GM18873 (cell line): ENCODE measurements around the gene AFG3L2.
A peak's percentile ranks its signal among the peaks of the same experiment; 100 is the strongest.
"Not testable (repeated sequence)": the region's sequence is repeated elsewhere in the genome, so short reads cannot be mapped to it uniquely, and the experiment has no call there.

Experiments
- ATAC-seq: cut with Tn5 transposase; IDR thresholded peaks from one replicate; pipeline ENCODE4 v1.9.1; 2021; ENCODE audit warnings: mild to moderate bottlenecking, moderate library complexity, moderate number of reproducible peaks; ENCODE audit not compliant: unreplicated experiment, low FRiP score

The AFG3L2 gene

GRCh38 chr18:12376754-12377555, at the start of gene AFG3L2:
AFG3L2 (minus strand) TSS chr18:12377227; CDS start chr18:12377082, 145 bp downstream.
- ATAC-seq = peak; percentile 78

- no peak for ATAC-seq
These were observed 47.2 kb upstream of the AFG3L2 start for GRCh38 chr18:12424252-12424651.

DNA sequence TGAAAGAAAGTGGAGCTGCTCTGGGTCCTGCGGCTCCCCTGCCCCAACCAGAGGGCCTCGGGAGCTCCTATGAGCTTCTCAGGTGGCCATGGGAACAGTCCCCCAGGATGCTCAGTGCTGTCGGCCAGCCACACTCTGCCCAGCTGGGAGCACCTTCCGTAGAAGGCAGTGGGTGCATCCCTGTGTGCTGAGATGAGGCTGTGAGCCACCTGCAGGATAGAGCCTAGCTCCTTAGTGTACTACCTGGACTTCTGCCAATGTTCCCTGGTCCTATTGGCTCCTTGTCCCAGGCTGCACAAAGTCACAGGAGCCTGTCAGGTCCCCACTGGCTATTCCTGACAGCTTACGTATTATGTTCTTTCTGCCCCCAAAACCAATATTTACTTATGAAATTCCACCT, 46.8 kb upstream of the AFG3L2 start:
- ATAC-seq = no peak

DNA sequence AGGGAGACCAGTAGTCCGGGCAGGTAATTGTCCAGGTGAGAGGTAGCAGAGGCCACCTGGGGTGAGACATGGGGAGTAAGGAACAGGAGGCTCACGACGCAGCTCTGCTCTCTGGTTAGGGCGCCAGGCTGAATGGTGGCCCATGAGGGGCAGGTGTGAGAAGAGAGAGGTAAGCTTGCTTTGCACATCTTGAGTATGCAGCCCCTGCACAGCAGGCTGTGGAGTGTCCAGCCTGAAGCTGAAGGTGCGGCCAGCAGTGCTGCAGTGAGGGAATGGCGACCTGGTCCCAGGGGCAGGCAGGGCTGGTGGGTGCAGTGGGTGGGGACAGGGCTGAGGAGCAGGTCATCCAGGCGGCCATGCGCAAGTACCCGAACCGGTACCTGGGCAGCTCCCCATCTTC, 46.4 kb upstream of the AFG3L2 start:
- ATAC-seq = no peak

- no peak for ATAC-seq
These were observed 45.9 kb upstream of the AFG3L2 start for GRCh38 chr18:12422936-12423335.

GRCh38 chr18:12421732-12422131, 44.7 kb upstream of the AFG3L2 start:
- ATAC-seq = no peak

DNA sequence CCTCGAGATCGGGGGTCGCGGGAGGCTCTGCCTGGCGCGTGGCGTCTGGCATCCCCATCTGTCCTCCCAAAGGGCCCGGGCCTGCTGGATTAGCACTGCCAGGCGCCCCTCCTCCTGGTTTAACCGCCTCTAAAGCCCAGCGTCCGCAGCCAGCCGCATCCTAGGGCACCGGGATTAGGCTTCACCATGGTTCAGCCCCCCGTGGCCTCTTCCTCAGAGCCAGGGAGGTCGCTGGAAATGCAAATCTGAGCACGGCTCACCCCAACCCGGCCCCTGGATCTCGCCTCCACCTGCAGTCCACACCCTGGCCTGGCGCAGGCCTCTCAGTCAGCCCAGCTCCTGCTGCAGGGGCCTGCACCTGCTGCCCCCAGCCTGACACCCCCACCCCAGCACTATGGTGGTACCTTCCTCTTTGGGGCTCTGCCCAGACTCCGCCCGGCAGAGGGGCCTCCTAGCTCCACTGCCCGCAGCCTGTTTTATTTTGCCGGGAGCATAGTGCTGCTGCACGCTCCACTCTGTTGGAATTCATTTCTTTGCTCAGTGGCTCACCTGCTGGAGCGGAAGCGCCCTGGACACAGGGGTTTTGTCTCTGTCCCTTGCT, 43.9 kb upstream of the AFG3L2 start:
- no peak for ATAC-seq

GRCh38 chr18:12417687-12418086, 40.7 kb upstream of the AFG3L2 start:
- ATAC-seq = no peak

DNA sequence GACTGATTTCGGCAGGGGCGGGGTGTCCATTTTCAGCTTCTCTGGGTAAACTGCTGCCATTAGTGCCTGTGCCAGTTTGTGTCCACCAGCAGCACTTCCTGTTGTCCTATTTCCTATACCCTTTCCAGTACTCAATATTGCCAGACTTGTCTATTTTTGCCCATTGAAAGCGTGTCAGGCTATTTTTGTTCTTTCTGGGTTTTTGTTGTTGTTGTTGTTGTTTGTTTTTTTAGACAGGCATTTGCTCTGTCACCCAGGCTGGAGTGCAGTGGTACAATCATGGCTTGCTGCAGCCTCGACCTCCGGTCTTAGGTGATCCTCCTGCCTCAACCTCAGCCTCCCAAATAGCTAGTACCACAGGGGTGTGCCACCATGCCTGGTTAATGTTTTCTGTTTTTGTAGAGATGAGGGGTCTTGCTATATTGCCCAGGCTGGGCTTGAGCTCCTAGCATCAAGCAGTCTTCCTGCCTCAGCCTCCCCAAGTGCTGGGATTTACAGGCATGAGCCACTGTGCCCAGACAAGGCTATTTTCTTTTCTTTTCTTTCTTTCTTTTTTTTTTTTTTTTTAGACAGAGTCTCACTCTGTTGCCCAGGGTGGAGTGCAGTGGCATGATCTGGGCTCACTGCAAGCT, 39.2 kb upstream of the AFG3L2 start:
- ATAC-seq = no peak

DNA sequence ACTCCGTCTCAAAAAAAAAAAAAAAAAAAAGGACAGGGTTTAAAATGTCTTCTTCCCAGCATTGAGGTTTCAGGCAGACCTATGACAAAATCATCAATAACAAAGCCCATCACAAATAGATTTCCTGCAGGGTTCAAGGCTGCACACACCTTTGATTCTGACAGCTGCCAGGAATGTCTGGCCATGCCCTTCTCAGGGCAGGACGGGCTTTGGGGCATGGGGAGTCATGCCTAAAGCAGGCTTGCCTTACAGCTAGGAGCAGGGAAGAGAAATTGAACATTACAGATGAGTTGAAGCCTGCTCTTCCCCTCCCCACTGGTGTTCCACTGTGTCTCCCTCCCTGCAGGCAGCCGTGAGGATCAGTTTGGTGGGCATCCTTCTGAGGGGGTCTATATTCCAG, 34.4 kb upstream of the AFG3L2 start:
- ATAC-seq = no peak

GRCh38 chr18:12410747-12411146, 33.7 kb upstream of the AFG3L2 start:
- ATAC-seq = not testable (repeated sequence)

DNA sequence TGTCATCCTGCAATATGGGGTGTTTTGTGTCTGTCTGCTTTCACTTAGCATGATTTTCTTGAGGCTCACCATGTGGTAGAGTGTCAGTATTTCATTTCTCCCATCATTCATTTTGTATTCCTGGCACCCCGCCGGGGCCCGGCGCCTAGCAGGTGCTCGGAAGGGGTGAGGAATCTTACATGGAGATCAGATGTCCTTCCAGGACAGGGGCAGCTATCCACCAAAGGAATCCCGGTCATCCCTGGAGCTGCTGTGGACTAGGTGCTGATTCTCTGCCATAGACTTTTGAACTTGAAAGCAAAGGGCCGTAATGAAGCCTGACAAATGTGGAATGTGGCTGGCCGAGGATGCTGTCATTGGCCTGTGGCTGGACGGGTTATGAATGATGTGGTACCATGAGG, 33.1 kb upstream of the AFG3L2 start:
- no peak for ATAC-seq

DNA sequence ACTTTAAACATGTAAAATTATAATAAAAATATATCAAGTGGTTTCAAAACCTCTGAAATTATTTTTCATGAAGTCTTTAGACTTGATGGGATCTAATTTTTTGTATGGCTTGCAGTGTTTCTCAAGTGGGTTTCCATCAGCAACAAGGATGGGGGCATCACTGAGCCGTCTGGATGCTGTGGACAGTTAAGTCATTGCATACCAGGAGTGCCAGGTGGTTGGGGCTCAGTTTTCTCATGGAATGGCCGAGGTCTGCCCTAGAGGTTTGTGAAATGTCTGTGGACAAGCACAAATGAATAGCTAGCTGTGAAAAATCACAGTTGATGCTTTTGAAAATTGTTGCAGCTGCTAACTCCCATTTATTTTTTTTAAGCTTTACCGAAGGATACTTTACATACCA, 32.4 kb upstream of the AFG3L2 start:
- ATAC-seq = no peak

DNA sequence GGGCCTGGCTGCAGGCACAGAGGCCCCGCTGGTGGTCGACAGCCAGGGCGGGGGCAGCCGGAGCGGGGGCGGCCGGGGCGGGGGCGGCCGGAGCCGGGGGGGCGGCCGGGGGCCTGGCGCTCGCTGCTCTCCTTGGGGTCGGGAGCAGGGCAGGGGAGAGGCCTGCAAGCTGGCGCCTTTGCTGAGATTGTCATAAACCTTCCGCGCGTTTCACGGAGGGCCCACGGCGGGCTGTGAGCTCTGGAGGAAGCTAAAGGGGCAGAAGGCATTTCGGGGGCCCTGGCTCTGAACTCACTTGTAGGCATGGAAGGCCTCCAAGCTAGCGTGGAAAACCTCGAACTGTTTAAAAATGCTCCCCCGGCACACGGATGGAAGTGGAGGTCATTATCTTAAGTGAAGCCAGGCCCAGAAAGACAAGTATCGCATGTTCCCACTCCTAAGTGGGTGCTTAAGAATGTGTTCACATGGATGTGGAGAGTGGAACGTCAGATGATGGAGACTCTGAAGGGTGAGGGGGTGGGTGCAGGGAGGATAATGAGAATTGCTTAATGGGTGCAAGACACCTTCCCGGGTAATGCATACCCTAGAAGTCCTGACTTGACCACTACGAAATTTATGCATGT, 31.3 kb upstream of the AFG3L2 start:
- ATAC-seq = no peak

GRCh38 chr18:12406371-12407111, 29.5 kb upstream of the AFG3L2 start:
- ATAC-seq = no peak

- no peak for ATAC-seq
These were observed 28.0 kb upstream of the AFG3L2 start for GRCh38 chr18:12405066-12405465.

DNA sequence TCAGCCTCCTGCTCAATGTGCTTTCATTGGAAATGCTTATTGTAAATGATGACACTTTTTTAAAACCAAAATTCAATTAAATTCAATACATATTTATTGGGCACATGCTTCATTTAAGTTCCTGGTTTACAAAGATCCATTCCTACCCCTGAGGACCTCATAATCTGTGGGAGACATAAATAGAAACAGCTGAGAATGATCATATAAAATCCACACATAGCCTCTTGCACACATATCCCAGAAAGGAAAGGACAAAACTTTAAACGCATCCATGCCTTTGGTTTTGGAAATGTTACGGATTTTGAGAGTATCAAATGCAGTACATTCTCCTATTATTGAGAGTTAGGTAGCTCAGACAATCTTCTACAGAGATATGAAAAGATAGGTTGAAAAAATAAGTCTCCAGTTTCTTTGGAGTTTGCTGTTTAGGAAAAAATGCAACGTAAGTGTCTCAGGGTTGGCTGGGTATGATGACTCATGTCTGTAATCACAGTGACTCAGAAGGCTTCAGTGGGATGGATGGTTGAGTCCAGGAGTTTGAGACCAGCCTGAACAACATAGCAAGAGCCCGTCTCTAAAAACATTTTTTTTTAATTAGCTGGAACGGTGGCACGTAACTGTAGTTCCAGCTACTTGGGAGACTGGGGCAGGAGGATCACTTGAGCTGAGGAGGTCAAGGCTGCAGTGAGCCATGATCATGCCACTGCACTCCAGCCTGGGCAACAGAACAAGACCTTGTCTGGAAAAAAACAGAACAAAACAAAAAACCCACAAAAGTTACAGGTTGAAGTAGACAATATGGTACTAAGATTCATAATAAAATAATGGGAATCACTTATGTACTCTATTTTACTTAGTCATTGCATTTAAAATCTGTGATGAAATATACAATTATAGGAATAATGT, 26.8 kb upstream of the AFG3L2 start:
- no peak for ATAC-seq

GRCh38 chr18:12401881-12402280, 24.9 kb upstream of the AFG3L2 start:
- ATAC-seq = no peak

- no peak for ATAC-seq
These were observed 22.2 kb upstream of the AFG3L2 start for GRCh38 chr18:12399231-12399630.

DNA sequence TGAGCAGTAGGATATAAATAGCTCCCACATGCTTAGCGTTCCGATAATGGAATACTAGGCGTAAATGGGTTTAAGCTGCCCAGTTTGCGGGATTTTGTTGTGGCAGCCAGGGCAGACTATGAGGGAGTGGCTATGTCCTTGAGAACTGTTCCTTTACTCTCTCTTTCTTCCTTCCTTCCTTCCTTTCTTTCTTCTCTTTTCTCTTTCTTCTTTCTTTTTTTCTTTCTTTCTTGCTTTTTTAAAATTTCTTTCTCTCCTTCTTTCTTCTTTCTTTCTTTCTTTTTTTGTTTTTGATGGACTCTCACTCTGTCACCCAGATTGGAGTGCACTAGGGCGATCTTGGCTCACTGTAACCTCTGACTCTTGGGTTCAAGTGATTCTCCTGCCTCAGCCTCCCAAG, 21.6 kb upstream of the AFG3L2 start:
- ATAC-seq = no peak
